ENCODE measurements around the gene CNNM3. TPM values are rescaled to one million over a fixed set of nuclear protein-coding genes. Genes with fewer than 3 reads are reported as not detected.

CNNM3 gene
- total RNA-seq, 1 donor from 2014 or later: 28.3 TPM

DNA sequence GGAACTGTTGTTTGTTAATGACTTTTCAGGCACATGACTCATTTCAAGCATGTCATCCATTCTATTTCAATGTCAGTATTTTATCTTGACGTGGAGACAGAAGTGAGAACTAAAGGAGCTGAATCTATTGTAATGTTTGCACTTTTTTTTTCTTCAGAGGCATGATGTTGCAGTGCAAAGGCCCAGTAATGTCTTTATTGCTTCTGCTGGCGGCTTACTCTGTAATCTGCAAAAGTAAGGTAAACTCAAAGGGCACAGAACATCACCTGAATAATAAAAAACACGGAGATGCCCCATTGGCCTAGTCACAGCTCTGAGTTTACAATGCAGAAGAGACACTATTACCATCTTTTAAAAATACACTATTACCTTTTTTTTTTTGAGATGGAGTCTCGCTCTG is 2.4 kb upstream of the CNNM3 start:
- Mint-ChIP-seq H3K4me3 (peak overlapping the region; percentile 43), H3K9me3 (no peaks in the 10 kb centered on the region), H3K4me1 (ENCODE audit: unreplicated experiment) (peaks cover 20% of the 10 kb centered on the region), H3K27me3 (no peaks in the 10 kb centered on the region), H3K36me3 (peaks cover 4% of the 10 kb centered on the region), H3K27ac (no peak overlapping the region)
- TF ChIP-seq, protein P1, sequence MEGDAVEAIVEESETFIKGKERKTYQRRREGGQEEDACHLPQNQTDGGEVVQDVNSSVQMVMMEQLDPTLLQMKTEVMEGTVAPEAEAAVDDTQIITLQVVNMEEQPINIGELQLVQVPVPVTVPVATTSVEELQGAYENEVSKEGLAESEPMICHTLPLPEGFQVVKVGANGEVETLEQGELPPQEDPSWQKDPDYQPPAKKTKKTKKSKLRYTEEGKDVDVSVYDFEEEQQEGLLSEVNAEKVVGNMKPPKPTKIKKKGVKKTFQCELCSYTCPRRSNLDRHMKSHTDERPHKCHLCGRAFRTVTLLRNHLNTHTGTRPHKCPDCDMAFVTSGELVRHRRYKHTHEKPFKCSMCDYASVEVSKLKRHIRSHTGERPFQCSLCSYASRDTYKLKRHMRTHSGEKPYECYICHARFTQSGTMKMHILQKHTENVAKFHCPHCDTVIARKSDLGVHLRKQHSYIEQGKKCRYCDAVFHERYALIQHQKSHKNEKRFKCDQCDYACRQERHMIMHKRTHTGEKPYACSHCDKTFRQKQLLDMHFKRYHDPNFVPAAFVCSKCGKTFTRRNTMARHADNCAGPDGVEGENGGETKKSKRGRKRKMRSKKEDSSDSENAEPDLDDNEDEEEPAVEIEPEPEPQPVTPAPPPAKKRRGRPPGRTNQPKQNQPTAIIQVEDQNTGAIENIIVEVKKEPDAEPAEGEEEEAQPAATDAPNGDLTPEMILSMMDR (conservative IDR thresholded peaks at IDR 0.05): no peak
- no peak for DNase-seq (ENCODE audit: extremely low spot score, unreplicated experiment)

DNA sequence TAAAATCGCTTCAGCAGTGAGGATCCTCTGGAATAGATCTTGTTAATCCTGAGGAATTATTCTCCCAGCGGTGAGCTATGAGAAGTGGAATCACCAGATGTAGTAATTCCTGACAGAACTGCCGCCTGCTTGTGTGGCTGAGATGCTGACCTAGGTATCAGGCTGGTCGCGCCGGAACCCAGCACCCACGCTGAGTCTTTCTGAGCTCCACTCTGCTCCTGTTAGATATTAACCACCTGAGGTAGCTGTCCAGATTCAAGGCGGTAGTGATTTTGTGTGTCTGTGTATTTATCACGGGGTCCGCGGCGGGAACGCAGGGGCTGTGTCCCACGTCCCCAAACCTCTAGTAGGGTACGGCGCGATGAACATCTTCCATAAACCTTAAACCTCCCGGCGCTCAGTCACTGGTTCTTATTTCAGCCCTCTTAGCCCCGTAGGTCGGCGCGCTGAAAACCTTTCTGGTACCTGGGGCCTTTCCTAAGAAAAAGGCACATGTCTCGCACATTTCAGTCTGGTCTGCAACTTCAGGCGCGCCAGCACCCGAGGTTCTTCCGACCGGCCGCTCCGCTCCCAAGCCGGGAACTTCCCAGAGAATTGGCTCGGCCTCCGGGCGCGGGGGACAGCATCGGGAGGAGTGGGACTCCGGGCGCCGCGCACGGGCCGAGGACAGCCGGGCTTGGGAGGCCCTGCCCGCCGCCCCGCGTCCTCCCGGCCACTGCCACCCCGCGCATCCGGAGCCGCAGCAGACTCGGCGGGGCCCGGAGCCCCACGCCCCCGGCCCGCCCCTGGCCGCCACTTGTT is 542 bp upstream of the CNNM3 start:
- peak overlapping the region; percentile 92 for H3K4me3 Mint-ChIP-seq
- H3K27ac Mint-ChIP-seq: peak overlapping the region; percentile 80
- TF ChIP-seq, protein P1 (conservative IDR thresholded peaks at IDR 0.05): no peak
- H3K4me1 Mint-ChIP-seq (ENCODE audit: unreplicated experiment): peaks cover 39% of the 10 kb centered on the region
- DNase-seq (ENCODE audit: extremely low spot score, unreplicated experiment): no peak
- no peaks in the 10 kb centered on the region for H3K27me3 Mint-ChIP-seq
- H3K9me3 Mint-ChIP-seq: no peaks in the 10 kb centered on the region
- peaks cover 18% of the 10 kb centered on the region for H3K36me3 Mint-ChIP-seq

DNA sequence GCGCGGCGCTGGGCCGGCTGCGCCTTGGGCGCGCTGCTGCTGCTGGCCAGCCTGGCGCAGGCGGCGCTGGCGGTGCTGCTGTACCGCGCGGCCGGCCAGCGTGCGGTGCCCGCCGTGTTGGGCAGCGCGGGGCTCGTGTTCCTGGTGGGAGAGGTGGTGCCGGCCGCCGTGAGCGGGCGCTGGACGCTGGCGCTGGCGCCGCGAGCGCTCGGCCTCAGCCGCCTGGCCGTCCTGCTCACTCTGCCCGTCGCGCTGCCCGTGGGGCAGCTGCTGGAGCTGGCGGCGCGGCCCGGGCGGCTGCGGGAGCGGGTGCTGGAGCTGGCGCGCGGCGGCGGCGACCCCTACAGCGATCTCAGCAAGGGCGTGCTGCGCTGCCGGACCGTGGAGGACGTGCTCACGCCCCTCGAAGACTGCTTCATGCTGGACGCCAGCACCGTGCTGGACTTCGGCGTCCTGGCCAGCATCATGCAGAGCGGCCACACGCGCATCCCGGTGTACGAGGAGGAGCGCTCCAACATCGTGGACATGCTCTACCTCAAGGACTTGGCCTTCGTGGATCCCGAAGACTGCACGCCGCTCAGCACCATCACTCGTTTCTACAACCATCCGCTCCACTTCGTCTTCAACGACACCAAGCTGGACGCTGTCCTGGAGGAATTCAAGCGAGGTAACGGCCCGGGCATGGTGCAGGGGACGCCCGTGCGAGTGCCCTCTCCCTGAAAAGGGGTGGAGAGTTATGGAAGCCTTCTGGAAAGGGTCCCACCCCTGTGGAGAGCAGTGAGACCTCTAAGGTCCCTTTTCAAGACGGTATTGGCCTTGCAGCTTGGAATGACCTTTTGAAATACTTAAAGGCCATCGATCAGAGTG is 1.0 kb downstream of the CNNM3 start:
- Mint-ChIP-seq H3K27me3 (no peaks in the 10 kb centered on the region), H3K4me3 (peak overlapping the region; percentile 91), H3K9me3 (no peaks in the 10 kb centered on the region), H3K4me1 (ENCODE audit: unreplicated experiment) (peaks cover 49% of the 10 kb centered on the region), H3K27ac (no peak overlapping the region), H3K36me3 (peaks cover 20% of the 10 kb centered on the region)
- DNase-seq (ENCODE audit: extremely low spot score, unreplicated experiment): peak; percentile 79
- TF ChIP-seq, protein P1 (conservative IDR thresholded peaks at IDR 0.05): no peak

DNA sequence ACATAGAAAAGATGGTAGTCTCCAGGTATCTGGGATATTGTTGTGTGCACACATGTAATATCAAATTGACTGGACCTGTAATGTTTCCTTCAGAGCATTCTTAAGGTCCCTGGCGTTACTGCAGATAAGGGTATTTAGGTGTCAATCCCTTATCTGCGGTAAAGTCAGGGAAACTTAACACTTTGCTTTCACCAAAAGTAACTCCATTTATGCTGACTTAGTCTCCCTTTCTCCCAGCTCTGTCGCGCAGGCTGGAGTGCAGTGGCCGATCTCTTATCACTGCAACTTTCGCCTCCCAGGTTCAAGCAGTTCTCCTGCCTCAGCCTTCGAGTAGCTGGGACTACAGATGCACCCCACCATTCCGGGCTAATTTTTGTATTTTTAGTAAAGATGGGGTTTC is 1.8 kb downstream of the CNNM3 start:
- peak overlapping the region; percentile 91 for H3K4me3 Mint-ChIP-seq
- H3K9me3 Mint-ChIP-seq: no peaks in the 10 kb centered on the region
- H3K27ac Mint-ChIP-seq: peak overlapping the region; percentile 33
- H3K27me3 Mint-ChIP-seq: no peaks in the 10 kb centered on the region
- peaks cover 16% of the 10 kb centered on the region for H3K36me3 Mint-ChIP-seq
- H3K4me1 Mint-ChIP-seq (ENCODE audit: unreplicated experiment): peaks cover 52% of the 10 kb centered on the region
- DNase-seq (ENCODE audit: extremely low spot score, unreplicated experiment): no peak
- TF ChIP-seq, protein P1 (conservative IDR thresholded peaks at IDR 0.05): no peak

DNA sequence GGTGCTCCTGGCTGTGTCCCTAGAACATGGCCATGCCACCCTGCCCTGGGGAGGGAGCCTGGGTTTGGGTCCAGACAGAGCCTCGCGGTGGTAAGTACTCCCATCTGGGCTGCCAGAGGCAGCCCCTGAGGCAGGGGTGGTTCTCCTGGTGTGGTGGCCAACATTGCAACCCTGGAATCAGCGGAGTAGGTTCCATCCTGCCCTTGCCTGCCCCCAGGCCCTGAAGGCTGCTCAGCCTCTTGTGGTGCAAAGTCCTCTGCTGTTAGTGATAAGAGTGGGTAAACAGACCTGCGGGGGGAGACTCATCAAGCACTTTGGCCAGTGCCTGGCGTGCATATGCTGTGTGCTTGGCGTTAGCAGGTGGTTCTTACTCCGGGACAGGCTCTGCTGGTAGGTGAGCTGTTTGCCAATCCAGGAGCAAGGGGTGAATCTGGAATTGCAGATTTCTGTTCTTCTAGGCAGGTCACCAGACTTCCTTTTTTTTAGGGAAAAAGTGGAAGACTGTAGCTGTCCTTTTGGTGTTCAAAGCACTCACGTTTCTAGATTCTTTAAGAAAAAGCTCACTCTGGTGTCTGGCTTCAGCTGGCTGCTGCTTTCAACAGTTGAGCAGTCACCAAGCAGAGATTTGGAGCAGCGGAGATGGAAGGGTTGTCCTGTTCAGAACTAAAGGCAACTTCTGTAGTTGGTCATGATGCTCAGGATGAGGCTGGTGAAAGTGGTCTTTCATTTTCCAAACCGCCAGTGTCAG is 3.2 kb downstream of the CNNM3 start:
- H3K27me3 Mint-ChIP-seq: no peaks in the 10 kb centered on the region
- TF ChIP-seq, protein P1 (conservative IDR thresholded peaks at IDR 0.05): no peak
- H3K27ac Mint-ChIP-seq: peak overlapping the region; percentile 78
- no peaks in the 10 kb centered on the region for H3K9me3 Mint-ChIP-seq
- DNase-seq (ENCODE audit: extremely low spot score, unreplicated experiment): no peak
- peak overlapping the region; percentile 91 for H3K4me3 Mint-ChIP-seq
- peaks cover 16% of the 10 kb centered on the region for H3K36me3 Mint-ChIP-seq
- peaks cover 57% of the 10 kb centered on the region for H3K4me1 Mint-ChIP-seq (ENCODE audit: unreplicated experiment)

Measured in type B pancreatic cell (in vitro differentiated cells).